Activated CD8-positive, alpha-beta T cell treated with anti-CD3 and anti-CD28 coated beads for 36 hours (primary cell): ENCODE results near the gene NIP7. TPM values are rescaled to one million over a fixed set of nuclear protein-coding genes. Genes with fewer than 3 reads are reported as not detected.

ENCODE experiments used
- ATAC-seq: fragments of 200-7000 bp; cut with Tn5 transposase; one replicate; pipeline ENCODE4 v1.10.0; 2021; ENCODE audit warnings: mild to moderate bottlenecking, moderate library complexity
- CTCF ChIA-PET: fragments of 350-600 bp; sonication (Branson Sonifier 250); formaldehyde crosslinking; loops from one replicate; lab custom pipeline; 2021; ENCODE audit warnings: antibody characterized with exemption; lab: Charles Lee
- POLR2A ChIA-PET: fragments of 350-600 bp; sonication (Branson Sonifier 250); formaldehyde crosslinking; loops from one replicate; lab custom pipeline; 2021; ENCODE audit warnings: antibody characterized with exemption; lab: Charles Lee
- DNase-seq: peaks from one replicate; pipeline ENCODE4 v3.0.0-alpha.2; 2020
- H3K27ac Mint-ChIP-seq: one replicate; pipeline ENCODE4 v1.8.0; 2021; ENCODE audit warnings: mild to moderate bottlenecking, mixed read lengths
- H3K27me3 Mint-ChIP-seq: one replicate; pipeline ENCODE4 v1.8.0; 2021; ENCODE audit warnings: mixed read lengths
- H3K36me3 Mint-ChIP-seq: one replicate; pipeline ENCODE4 v1.8.0; 2021; ENCODE audit warnings: low read depth, mixed read lengths
- H3K4me1 Mint-ChIP-seq: one replicate; pipeline ENCODE4 v1.8.0; 2021; ENCODE audit warnings: low read depth, mixed read lengths
- H3K4me3 Mint-ChIP-seq: one replicate; pipeline ENCODE4 v1.8.0; 2021; ENCODE audit warnings: mild to moderate bottlenecking, moderate library complexity, mixed read lengths
- H3K9me3 Mint-ChIP-seq: one replicate; pipeline ENCODE4 v1.8.0; 2021; ENCODE audit warnings: mixed read lengths
- intact Hi-C: fragments of 100-400 bp; cut with micrococcal nuclease; formaldehyde crosslinking; loops from one replicate; pipeline ENCODE4 v1.10.0; 2022
- total RNA-seq, 2 experiments: library from RNA; stranded (reverse); gene quantifications; one replicate each; pipeline ENCODE4 v1.2.3, GENCODE V29; 2021
- TF ChIP-seq, protein P1 (sequence below): fragments of 200-600 bp; IDR thresholded peaks from one replicate; pipeline ENCODE4 v1.8.0; 2022; ENCODE audit warnings: antibody characterized with exemption, mild to moderate bottlenecking

Gene NIP7
- total RNA-seq, 2 experiments from 2014 or later: 37.7 to 41.8 TPM

DNA sequence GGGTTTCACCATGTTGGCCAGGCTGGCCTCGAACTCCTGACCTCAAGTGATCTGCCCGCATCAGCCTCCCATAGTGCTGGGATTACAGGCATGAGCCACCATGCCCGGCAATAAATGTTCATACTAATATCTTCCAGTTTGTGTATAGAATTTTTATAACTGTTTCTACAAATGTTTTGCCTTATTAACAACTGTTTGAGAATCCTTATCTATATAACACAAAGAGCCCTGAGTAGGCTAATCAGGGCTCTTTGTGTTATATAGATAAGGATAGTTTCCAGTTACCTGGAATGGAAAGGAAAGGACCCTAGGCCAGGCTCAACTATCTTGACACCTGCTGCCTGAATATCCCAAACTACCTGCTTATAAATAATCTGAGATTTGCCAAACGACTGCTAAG, 29.3 kb downstream of the NIP7 start:
- intact Hi-C loops: no loop called here
- Mint-ChIP-seq H3K27ac (no peak overlapping the region), H3K4me1 (peaks cover 15% of the 10 kb centered on the region), H3K4me3 (no peak overlapping the region), H3K27me3 (no peaks in the 10 kb centered on the region), H3K9me3 (no peaks in the 10 kb centered on the region), H3K36me3 (peaks cover 61% of the 10 kb centered on the region)
- DNase-seq (no peak), ATAC-seq (no peak)
- POLR2A ChIA-PET: no interaction called here
- TF ChIP-seq, protein P1, sequence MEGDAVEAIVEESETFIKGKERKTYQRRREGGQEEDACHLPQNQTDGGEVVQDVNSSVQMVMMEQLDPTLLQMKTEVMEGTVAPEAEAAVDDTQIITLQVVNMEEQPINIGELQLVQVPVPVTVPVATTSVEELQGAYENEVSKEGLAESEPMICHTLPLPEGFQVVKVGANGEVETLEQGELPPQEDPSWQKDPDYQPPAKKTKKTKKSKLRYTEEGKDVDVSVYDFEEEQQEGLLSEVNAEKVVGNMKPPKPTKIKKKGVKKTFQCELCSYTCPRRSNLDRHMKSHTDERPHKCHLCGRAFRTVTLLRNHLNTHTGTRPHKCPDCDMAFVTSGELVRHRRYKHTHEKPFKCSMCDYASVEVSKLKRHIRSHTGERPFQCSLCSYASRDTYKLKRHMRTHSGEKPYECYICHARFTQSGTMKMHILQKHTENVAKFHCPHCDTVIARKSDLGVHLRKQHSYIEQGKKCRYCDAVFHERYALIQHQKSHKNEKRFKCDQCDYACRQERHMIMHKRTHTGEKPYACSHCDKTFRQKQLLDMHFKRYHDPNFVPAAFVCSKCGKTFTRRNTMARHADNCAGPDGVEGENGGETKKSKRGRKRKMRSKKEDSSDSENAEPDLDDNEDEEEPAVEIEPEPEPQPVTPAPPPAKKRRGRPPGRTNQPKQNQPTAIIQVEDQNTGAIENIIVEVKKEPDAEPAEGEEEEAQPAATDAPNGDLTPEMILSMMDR: no peak
- CTCF ChIA-PET: no interaction called here

GRCh38 chr16:69371564-69371963, 32.0 kb downstream of the NIP7 start:
- Mint-ChIP-seq H3K4me1 (peaks cover 10% of the 10 kb centered on the region), H3K4me3 (no peak overlapping the region), H3K27ac (no peak overlapping the region), H3K27me3 (no peaks in the 10 kb centered on the region), H3K36me3 (peaks cover 56% of the 10 kb centered on the region), H3K9me3 (no peaks in the 10 kb centered on the region)
- ChIA-PET POLR2A (no interaction called here), CTCF (interaction anchor here (1.2 kb wide), 1 partner anchor 25 kb away, joined by 3 read pairs; no protein-coding TSS in a partner anchor)
- DNase-seq: no peak
- no peak for ATAC-seq
- TF ChIP-seq, protein P1: no peak
- intact Hi-C loops: no loop called here

- no peak overlapping the region for H3K4me3 Mint-ChIP-seq
- POLR2A ChIA-PET: interaction anchor here (0.8 to 1.8 kb wide), 3 partner anchors 16 to 63 kb away, joined by 3 to 6 read pairs (median 3); partner anchors contain the start of gene TMED6
Measured at GRCh38 chr16:69373019-69373418, 33.4 kb downstream of the NIP7 start.

DNA sequence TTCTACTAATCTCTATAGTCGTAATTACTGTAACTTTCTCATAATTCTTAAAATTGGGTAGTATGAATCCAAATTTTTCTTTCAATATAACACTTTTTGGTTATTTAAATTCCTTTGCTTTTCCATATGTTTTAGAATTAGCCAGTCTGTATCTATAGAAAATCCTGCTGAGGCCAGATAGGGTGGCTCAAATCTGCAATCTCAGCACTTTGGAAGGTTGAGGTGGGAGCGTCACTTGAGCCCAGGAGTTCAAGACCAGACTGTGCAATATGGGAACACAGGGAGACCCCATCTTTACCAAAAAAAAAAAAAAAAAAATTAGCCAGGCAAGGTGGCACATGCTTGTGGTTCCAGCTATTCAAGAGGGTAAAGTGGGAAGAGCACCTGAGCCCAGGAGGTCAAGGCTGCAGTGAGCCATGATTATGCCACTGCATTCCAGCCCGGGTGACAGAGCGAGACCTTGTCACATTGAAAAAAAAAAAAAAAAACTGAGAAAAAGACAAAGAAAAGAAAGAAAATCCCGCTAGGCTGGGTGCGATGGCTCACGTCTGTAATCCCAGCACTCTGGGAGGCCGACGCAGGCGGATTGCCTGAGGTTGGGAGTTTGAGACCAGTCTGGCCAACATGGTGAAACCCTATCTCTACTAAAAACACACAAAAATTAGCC, 37.0 kb downstream of the NIP7 start:
- Mint-ChIP-seq H3K27ac (no peak overlapping the region), H3K4me1 (peaks cover 24% of the 10 kb centered on the region), H3K4me3 (no peak overlapping the region), H3K27me3 (no peaks in the 10 kb centered on the region), H3K9me3 (no peaks in the 10 kb centered on the region), H3K36me3 (peaks cover 53% of the 10 kb centered on the region)
- ChIA-PET CTCF (interaction anchor here (1.4 kb wide), 1 partner anchor 19 kb away, joined by 4 read pairs; no protein-coding TSS in a partner anchor), POLR2A (interaction anchor here (0.6 kb wide), 1 partner anchor 1130 kb away, joined by 3 read pairs; no protein-coding TSS in a partner anchor)
- TF ChIP-seq, protein P1: no peak
- intact Hi-C loops: no loop called here
- ATAC-seq (no peak), DNase-seq (no peak)

More at GRCh38 chr16:69373019-69373418, 33.4 kb downstream of the NIP7 start:
- H3K27me3 Mint-ChIP-seq: no peaks in the 10 kb centered on the region
- DNase-seq (no peak), ATAC-seq (no peak)
- peak overlapping the region; percentile 14 for H3K27ac Mint-ChIP-seq
- peaks cover 51% of the 10 kb centered on the region for H3K36me3 Mint-ChIP-seq
- peaks cover 8% of the 10 kb centered on the region for H3K4me1 Mint-ChIP-seq
- H3K9me3 Mint-ChIP-seq: no peaks in the 10 kb centered on the region
- CTCF ChIA-PET: no interaction called here
- intact Hi-C loops: no loop called here
- TF ChIP-seq, protein P1: no peak

- ChIA-PET POLR2A (interaction anchor here (0.8 kb wide), 2 partner anchors 38 to 143 kb away, joined by 3 read pairs; no protein-coding TSS in a partner anchor), CTCF (interaction anchor here (2.6 kb wide), 1 partner anchor 17 kb away, joined by 13 read pairs; no protein-coding TSS in a partner anchor)
- Mint-ChIP-seq H3K4me3 (no peak overlapping the region), H3K27me3 (no peaks in the 10 kb centered on the region), H3K36me3 (peaks cover 55% of the 10 kb centered on the region), H3K4me1 (peaks cover 31% of the 10 kb centered on the region), H3K27ac (peak overlapping the region; percentile 57), H3K9me3 (no peaks in the 10 kb centered on the region)
- TF ChIP-seq, protein P1: no peak
- DNase-seq (no peak), ATAC-seq (no peak)
- intact Hi-C loops: no loop called here
Measured at GRCh38 chr16:69378036-69378435, 38.5 kb downstream of the NIP7 start.
